Panc1 (cell line): ENCODE results near the gene GATAD2B. TPM values are rescaled to one million over a fixed set of nuclear protein-coding genes. Genes with fewer than 3 reads are reported as not detected.

Experiments
- ATAC-seq: fragments of 200-7000 bp; cut with Tn5 transposase; 2 replicates; pipeline ENCODE4 v1.9.1; 2020; ENCODE audit warnings: mild to moderate bottlenecking, moderate library complexity
- BruUV-seq: library from RNA; stranded (reverse); fragments of 400-500 nt; replicated peaks from 2 replicates; lab custom pipeline; 2021; lab: Mats Ljungman, UMichigan
- CTCF ChIA-PET: fragments of 300-600 bp; sonication (Branson Sonifier 250); formaldehyde crosslinking; loops from one replicate; lab custom pipeline; 2022; ENCODE audit warnings: antibody characterized with exemption; lab: Charles Lee
- POLR2A ChIA-PET: fragments of 300-600 bp; sonication (Branson Sonifier 250); formaldehyde crosslinking; loops from one replicate; lab custom pipeline; 2022; ENCODE audit warnings: antibody characterized with exemption; lab: Charles Lee
- DNase-seq: peaks from one replicate; pipeline ENCODE4 v3.0.0-alpha.2; 2010; ENCODE audit warnings: low read depth, low spot score
- H3K27ac ChIP-seq: 2 replicates; pipeline ENCODE4 v1.5.1; 2011; ENCODE audit warnings: mild to moderate bottlenecking, low read length, inconsistent platforms
- H3K27me3 ChIP-seq: fragments of 200-500 bp; sonication (Bioruptor generic); 2 replicates; pipeline ENCODE4 v1.6.0; 2014; ENCODE audit warnings: low read length, inconsistent platforms; ENCODE audit not compliant: control insufficient read depth, insufficient read depth
- H3K36me3 ChIP-seq: fragments of 200-500 bp; sonication (Bioruptor generic); 2 replicates; pipeline ENCODE4 v1.5.1; 2014; ENCODE audit warnings: inconsistent platforms, mild to moderate bottlenecking, low read length, moderate library complexity; ENCODE audit not compliant: control insufficient read depth, insufficient read depth
- H3K4me1 ChIP-seq: 2 replicates; pipeline ENCODE4 v1.5.1; 2011; ENCODE audit warnings: inconsistent platforms, mild to moderate bottlenecking, low read length, moderate library complexity; ENCODE audit not compliant: control insufficient read depth, insufficient read depth
- H3K4me3 ChIP-seq, 2 experiments: 2 replicates each; pipeline ENCODE4 v1.5.1; 2011 to 2012; ENCODE audit warnings: low read depth in 2 of 2, low read length in 2 of 2, mild to moderate bottlenecking in 2 of 2, inconsistent platforms in 1 of 2, moderate library complexity in 1 of 2
- H3K9me3 ChIP-seq: fragments of 200-500 bp; sonication (Bioruptor generic); 2 replicates; pipeline ENCODE4 v1.5.1; 2014; ENCODE audit warnings: low read depth, mild to moderate bottlenecking, inconsistent platforms, low read length, moderate library complexity; ENCODE audit not compliant: control insufficient read depth, insufficient read depth
- POLR2AphosphoS5 ChIP-seq: IDR thresholded peaks from 2 replicates; pipeline ENCODE4 v1.6.1; 2012; ENCODE audit warnings: mild to moderate bottlenecking, low read depth, low read length, moderate library complexity
- REST ChIP-seq, 2 experiments: IDR thresholded peaks; 2 replicates each; pipeline ENCODE4 v1.6.1; 2011 to 2012; ENCODE audit warnings: low read depth in 2 of 2, control low read depth in 1 of 2, low read length in 1 of 2, mild to moderate bottlenecking in 1 of 2, moderate library complexity in 1 of 2; ENCODE audit not compliant: insufficient read depth in 1 of 2
- SIN3A ChIP-seq: IDR thresholded peaks from 2 replicates; pipeline ENCODE4 v1.6.1; 2012; ENCODE audit warnings: low read depth, mild to moderate bottlenecking, low read length, moderate library complexity, borderline replicate concordance; ENCODE audit not compliant: insufficient read depth
- TCF7L2 ChIP-seq: IDR thresholded peaks from 2 replicates; pipeline ENCODE4 v1.6.1; 2011; ENCODE audit warnings: mild to moderate bottlenecking, low read depth, low read length, inconsistent platforms
- in situ Hi-C: cut with HindIII; loops from 2 replicates; pipeline ENCODE4 v1.10.0; 2016; ENCODE audit warnings: low sequenced_read_pairs, low pct_unique_long_range_greater_than_20kb
- intact Hi-C: fragments of 100-400 bp; cut with micrococcal nuclease; formaldehyde crosslinking; loops from one replicate; pipeline ENCODE4 v1.10.0; 2022; ENCODE audit not compliant: unreplicated experiment
- total RNA-seq: library from RNA; stranded (reverse); gene quantifications from one replicate; pipeline ENCODE4 v1.2.1, GENCODE V29; 2021; ENCODE audit not compliant: unreplicated experiment
- TF ChIP-seq, protein P1 (sequence below): fragments of 450-650 bp; IDR thresholded peaks from 2 replicates; pipeline ENCODE4 v1.5.1; 2017; ENCODE audit warnings: mild to moderate bottlenecking

The GATAD2B gene
- total RNA-seq, 1 experiment from 2014 or later = 47.2 TPM

GRCh38 chr1:153941826-153942725 is 19.3 kb upstream of the GATAD2B start:
- intact Hi-C loops = no loop called here
- in situ Hi-C loops = no loop called here
- POLR2A ChIA-PET = no interaction called here

GRCh38 chr1:153940756-153941155 is 18.0 kb upstream of the GATAD2B start:
- no TSS peak for BruUV-seq
- CTCF ChIA-PET = interaction anchor here (0.6 kb wide), 1 partner anchor 117 kb away, joined by 3 read pairs; no protein-coding TSS in a partner anchor
- intact Hi-C loops = no loop called here

More at GRCh38 chr1:153941826-153942725, 19.3 kb upstream of the GATAD2B start:
- Histone ChIP-seq H3K36me3 (0 out of 2 replicates have a peak, but pooled peaks cover 2% of the 10 kb centered on the region), H3K9me3 (no peaks in the 10 kb centered on the region), H3K27ac (no peak overlapping the region), H3K4me3 (no peak overlapping the region), H3K27me3 (no peaks in the 10 kb centered on the region), H3K4me1 (peaks cover 12% of the 10 kb centered on the region)
- CTCF ChIA-PET = no interaction called here
- ATAC-seq (no peak), DNase-seq (no peak)
- 0 out of 2 replicates have a peak, but pooled peaks have one; percentile 21 for TF ChIP-seq POLR2AphosphoS5
- no peak for TF ChIP-seq TCF7L2
- BruUV-seq = no TSS peak

More at GRCh38 chr1:153940756-153941155, 18.0 kb upstream of the GATAD2B start:
- H3K9me3 ChIP-seq = no peaks in the 10 kb centered on the region
- no peaks in the 10 kb centered on the region for H3K27me3 ChIP-seq
- TF ChIP-seq REST (IDR thresholded peaks at IDR 0.05; ENCODE audit: insufficient read depth in 1 of 2, low read depth in 2 of 2, low read length in 1 of 2) (no peak), SIN3A (no peak), TCF7L2 (no peak), POLR2AphosphoS5 (no peak)
- TF ChIP-seq, protein P1, sequence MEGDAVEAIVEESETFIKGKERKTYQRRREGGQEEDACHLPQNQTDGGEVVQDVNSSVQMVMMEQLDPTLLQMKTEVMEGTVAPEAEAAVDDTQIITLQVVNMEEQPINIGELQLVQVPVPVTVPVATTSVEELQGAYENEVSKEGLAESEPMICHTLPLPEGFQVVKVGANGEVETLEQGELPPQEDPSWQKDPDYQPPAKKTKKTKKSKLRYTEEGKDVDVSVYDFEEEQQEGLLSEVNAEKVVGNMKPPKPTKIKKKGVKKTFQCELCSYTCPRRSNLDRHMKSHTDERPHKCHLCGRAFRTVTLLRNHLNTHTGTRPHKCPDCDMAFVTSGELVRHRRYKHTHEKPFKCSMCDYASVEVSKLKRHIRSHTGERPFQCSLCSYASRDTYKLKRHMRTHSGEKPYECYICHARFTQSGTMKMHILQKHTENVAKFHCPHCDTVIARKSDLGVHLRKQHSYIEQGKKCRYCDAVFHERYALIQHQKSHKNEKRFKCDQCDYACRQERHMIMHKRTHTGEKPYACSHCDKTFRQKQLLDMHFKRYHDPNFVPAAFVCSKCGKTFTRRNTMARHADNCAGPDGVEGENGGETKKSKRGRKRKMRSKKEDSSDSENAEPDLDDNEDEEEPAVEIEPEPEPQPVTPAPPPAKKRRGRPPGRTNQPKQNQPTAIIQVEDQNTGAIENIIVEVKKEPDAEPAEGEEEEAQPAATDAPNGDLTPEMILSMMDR = no peak
- peaks cover 7% of the 10 kb centered on the region; the same call in 1 of the 2 replicates for H3K4me1 ChIP-seq
- no peak for DNase-seq
- H3K27ac ChIP-seq = no peak overlapping the region
- no peak overlapping the region for H3K4me3 ChIP-seq
- H3K36me3 ChIP-seq = 0 out of 2 replicates have a peak, but pooled peaks cover 5% of the 10 kb centered on the region
- in situ Hi-C loops = no loop called here
- POLR2A ChIA-PET = interaction anchor here (0.5 kb wide), 1 partner anchor 628 kb away, joined by 4 read pairs; no protein-coding TSS in a partner anchor
- no peak for ATAC-seq
